Thoracic aorta (tissue), 2 donors: ENCODE data around the gene KLF1. TPM values are rescaled to one million over a fixed set of nuclear protein-coding genes. Genes with fewer than 3 reads are reported as not detected.

Experiments
- ATAC-seq: fragments of 150-250 bp; one replicate; pipeline ENCODE4 v1.8.0; 2017; ENCODE audit warnings: low read depth; ENCODE audit not compliant: insufficient number of reproducible peaks, low FRiP score
- DNase-seq: peaks from one replicate; pipeline ENCODE4 v3.0.0-alpha.2; 2020; ENCODE audit warnings: low spot score
- H3K27ac ChIP-seq, 2 donors: fragments of 200-600 bp; sonication (generic); 1 replicate in 1 of 2; 2 replicates in 1 of 2; pipeline ENCODE4 v1.5.1; 2016; ENCODE audit warnings: mild to moderate bottlenecking in 2 of 2, moderate library complexity in 2 of 2
- H3K27me3 ChIP-seq: fragments of 200-600 bp; sonication (generic); replicated peaks from 2 replicates; pipeline ENCODE4 v1.6.0; 2016; ENCODE audit warnings: mild to moderate bottlenecking; ENCODE audit not compliant: insufficient read depth
- H3K36me3 ChIP-seq: fragments of 200-600 bp; sonication (generic); one replicate; pipeline ENCODE4 v1.5.1; 2016
- H3K4me1 ChIP-seq, 2 donors: fragments of 200-600 bp; sonication (generic); 1 replicate in 1 of 2; 2 replicates in 1 of 2; pipeline versions ENCODE4 v1.5.1 to v1.6.0; 2016; ENCODE audit warnings: low read depth in 2 of 2, mild to moderate bottlenecking in 1 of 2; ENCODE audit not compliant: control insufficient read depth in 1 of 2
- H3K4me3 ChIP-seq: fragments of 200-600 bp; sonication (generic); 2 replicates; pipeline ENCODE4 v1.5.1; 2016; ENCODE audit warnings: mild to moderate bottlenecking
- H3K9me3 ChIP-seq: fragments of 200-600 bp; sonication (generic); 2 replicates; pipeline ENCODE4 v1.5.1; 2016
- total RNA-seq, 2 donors: library from RNA; depleted of rRNA; stranded (reverse); fragments of >200 nt; gene quantifications; one replicate each; pipeline versions ENCODE4 v1.1.0 to v1.2.3, GENCODE V29; 2016
- TF ChIP-seq, protein P1 (sequence below): fragments of 200-600 bp; sonication (generic); IDR thresholded peaks from one replicate; pipeline ENCODE4 v1.5.1; 2019; ENCODE audit warnings: antibody characterized with exemption

KLF1 gene
- total RNA-seq, 2 donors from 2014 or later: not detected

DNA sequence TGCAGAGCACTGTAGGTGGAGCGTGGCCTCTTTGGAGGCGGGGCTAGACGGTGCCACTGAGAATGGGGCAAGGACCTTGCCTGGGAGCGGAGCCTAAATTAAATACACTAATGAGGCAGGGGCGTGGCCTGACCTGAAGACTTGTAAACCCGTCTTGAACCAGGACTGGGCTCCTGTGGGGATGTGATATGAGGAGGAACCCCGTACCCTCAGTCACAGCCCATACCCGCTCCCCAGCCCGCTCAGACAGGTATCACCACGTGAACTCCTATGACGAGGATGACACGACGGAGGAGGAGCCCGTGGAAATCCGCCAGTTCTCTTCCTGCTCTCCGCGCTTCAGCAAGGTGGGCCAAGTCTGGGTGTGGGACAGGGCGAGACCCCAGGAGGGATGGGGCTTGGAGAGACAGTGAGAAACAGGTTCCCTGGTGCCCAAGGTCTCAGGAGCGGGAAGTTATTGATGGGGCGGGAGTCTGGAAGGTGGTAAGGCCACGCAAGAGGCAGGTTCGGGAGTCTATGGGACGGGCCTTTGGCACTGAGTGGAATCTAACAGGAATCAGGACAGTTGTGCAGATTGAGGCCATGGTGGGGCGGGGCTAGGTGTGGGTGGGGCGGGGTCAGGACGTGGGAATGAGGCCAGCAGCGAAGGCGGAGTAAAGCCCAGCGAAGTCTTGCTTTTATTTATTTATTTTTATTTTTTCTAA lies 20.4 kb downstream of the KLF1 start:
- no peaks in the 10 kb centered on the region for H3K36me3 ChIP-seq
- no peak overlapping the region for H3K4me3 ChIP-seq
- H3K9me3 ChIP-seq: no peaks in the 10 kb centered on the region
- H3K27me3 ChIP-seq: no peaks in the 10 kb centered on the region
- peaks cover 0 to 7% of the 10 kb centered on the region in 2 donors for H3K4me1 ChIP-seq
- no peak overlapping the region for H3K27ac ChIP-seq
- DNase-seq: no peak
- TF ChIP-seq, protein P1, sequence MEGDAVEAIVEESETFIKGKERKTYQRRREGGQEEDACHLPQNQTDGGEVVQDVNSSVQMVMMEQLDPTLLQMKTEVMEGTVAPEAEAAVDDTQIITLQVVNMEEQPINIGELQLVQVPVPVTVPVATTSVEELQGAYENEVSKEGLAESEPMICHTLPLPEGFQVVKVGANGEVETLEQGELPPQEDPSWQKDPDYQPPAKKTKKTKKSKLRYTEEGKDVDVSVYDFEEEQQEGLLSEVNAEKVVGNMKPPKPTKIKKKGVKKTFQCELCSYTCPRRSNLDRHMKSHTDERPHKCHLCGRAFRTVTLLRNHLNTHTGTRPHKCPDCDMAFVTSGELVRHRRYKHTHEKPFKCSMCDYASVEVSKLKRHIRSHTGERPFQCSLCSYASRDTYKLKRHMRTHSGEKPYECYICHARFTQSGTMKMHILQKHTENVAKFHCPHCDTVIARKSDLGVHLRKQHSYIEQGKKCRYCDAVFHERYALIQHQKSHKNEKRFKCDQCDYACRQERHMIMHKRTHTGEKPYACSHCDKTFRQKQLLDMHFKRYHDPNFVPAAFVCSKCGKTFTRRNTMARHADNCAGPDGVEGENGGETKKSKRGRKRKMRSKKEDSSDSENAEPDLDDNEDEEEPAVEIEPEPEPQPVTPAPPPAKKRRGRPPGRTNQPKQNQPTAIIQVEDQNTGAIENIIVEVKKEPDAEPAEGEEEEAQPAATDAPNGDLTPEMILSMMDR: no peak
- ATAC-seq: no peak

- Histone ChIP-seq H3K27ac (no peak overlapping the region), H3K36me3 (no peaks in the 10 kb centered on the region), H3K9me3 (no peaks in the 10 kb centered on the region), H3K4me3 (no peak overlapping the region), H3K27me3 (no peaks in the 10 kb centered on the region), H3K4me1 (peaks cover 0 to 7% of the 10 kb centered on the region in 2 donors)
- TF ChIP-seq, protein P1: no peak
- ATAC-seq (no peak), DNase-seq (no peak)
Measured at GRCh38 chr19:12865746-12866415, 21.1 kb downstream of the KLF1 start.

- TF ChIP-seq, protein P1: no peak
- H3K4me3 ChIP-seq: no peak overlapping the region
- no peak for DNase-seq
- no peaks in the 10 kb centered on the region for H3K27me3 ChIP-seq
- no peak for ATAC-seq
- no peaks in the 10 kb centered on the region for H3K36me3 ChIP-seq
- H3K4me1 ChIP-seq: peaks cover 0 to 7% of the 10 kb centered on the region in 2 donors
- no peak overlapping the region for H3K27ac ChIP-seq
- no peaks in the 10 kb centered on the region for H3K9me3 ChIP-seq
Measured at GRCh38 chr19:12864721-12865715, 22.0 kb downstream of the KLF1 start.

- TF ChIP-seq, protein P1: no peak
- no peak overlapping the region for H3K27ac ChIP-seq
- ATAC-seq (no peak), DNase-seq (no peak)
- no peak overlapping the region for H3K4me3 ChIP-seq
- H3K27me3 ChIP-seq: no peaks in the 10 kb centered on the region
- peaks cover 0 to 7% of the 10 kb centered on the region in 2 donors for H3K4me1 ChIP-seq
- H3K9me3 ChIP-seq: no peaks in the 10 kb centered on the region
- H3K36me3 ChIP-seq: no peaks in the 10 kb centered on the region
Measured at GRCh38 chr19:12864143-12864542, 22.9 kb downstream of the KLF1 start.

GRCh38 chr19:12859546-12859945 lies 27.5 kb downstream of the KLF1 start:
- no peaks in the 10 kb centered on the region for H3K4me1 ChIP-seq
- ATAC-seq (no peak), DNase-seq (no peak)
- no peak overlapping the region for H3K27ac ChIP-seq
- TF ChIP-seq, protein P1: no peak
- H3K4me3 ChIP-seq: no peak overlapping the region
- peaks cover 3% of the 10 kb centered on the region for H3K9me3 ChIP-seq
- no peaks in the 10 kb centered on the region for H3K27me3 ChIP-seq
- H3K36me3 ChIP-seq: no peaks in the 10 kb centered on the region
